LNCAP (cell line): ENCODE data around the gene RPP14.

ENCODE experiments used
- CTCF ChIP-seq: fragments of 450-650 bp; IDR thresholded peaks from 2 replicates; pipeline ENCODE4 v1.5.1; 2017; ENCODE audit warnings: mild to moderate bottlenecking

The RPP14 gene

GRCh38 chr3:58357402-58357801 is 51.4 kb downstream of the RPP14 start:
- TF ChIP-seq CTCF = no peak

- no peak for TF ChIP-seq CTCF
Measured at GRCh38 chr3:58358092-58358491, 52.0 kb downstream of the RPP14 start.

- no peak for TF ChIP-seq CTCF
Measured at GRCh38 chr3:58358808-58359207, 52.8 kb downstream of the RPP14 start.

GRCh38 chr3:58359621-58360020 is 53.6 kb downstream of the RPP14 start:
- TF ChIP-seq CTCF = no peak

- TF ChIP-seq CTCF = no peak
Measured at GRCh38 chr3:58361866-58362265, 55.8 kb downstream of the RPP14 start.

- no peak for TF ChIP-seq CTCF
Measured at GRCh38 chr3:58366699-58367098, 60.7 kb downstream of the RPP14 start.

- TF ChIP-seq CTCF = no peak
Measured at GRCh38 chr3:58369038-58369437, 63.0 kb downstream of the RPP14 start.
